GM10266 (cell line): ENCODE measurements around the gene VASH1.
"Not testable (repeated sequence)": the region's sequence is repeated elsewhere in the genome, so short reads cannot be mapped to it uniquely, and the experiment has no call there.

ENCODE experiments used
- DNase-seq: peaks from one replicate; pipeline ENCODE4 v3.0.0; 2012; ENCODE audit errors: extremely low spot score
- CTCF ChIP-seq: IDR thresholded peaks from 2 replicates; pipeline ENCODE4 v1.5.1; 2012; ENCODE audit warnings: mild to moderate bottlenecking, low read depth; ENCODE audit not compliant: control insufficient read depth, insufficient read depth; ENCODE audit errors: missing control alignments

The VASH1 gene

GRCh38 chr14:76718306-76719040 is 42.8 kb upstream of the VASH1 start:
- no peak for DNase-seq
- no peak for TF ChIP-seq CTCF

- no peak for TF ChIP-seq CTCF
- no peak for DNase-seq
Measured at GRCh38 chr14:76719666-76720065, 41.6 kb upstream of the VASH1 start.

- DNase-seq: peak; percentile 48
- no peak for TF ChIP-seq CTCF
Measured at GRCh38 chr14:76720382-76720813, 40.9 kb upstream of the VASH1 start.

- not testable (repeated sequence) for DNase-seq
Measured at GRCh38 chr14:76721506-76721905, 39.8 kb upstream of the VASH1 start.

GRCh38 chr14:76724651-76725550 is 36.4 kb upstream of the VASH1 start:
- no peak for DNase-seq
- no peak for TF ChIP-seq CTCF

- DNase-seq: no peak
- TF ChIP-seq CTCF: no peak
Measured at GRCh38 chr14:76726551-76726970, 34.7 kb upstream of the VASH1 start.

GRCh38 chr14:76727384-76727783 is 33.9 kb upstream of the VASH1 start:
- no peak for DNase-seq

More at GRCh38 chr14:76727384-76727783, 33.9 kb upstream of the VASH1 start:
- TF ChIP-seq CTCF: no peak
